Stimulated activated CD8-positive, alpha-beta memory T cell treated with anti-CD3 and anti-CD28 coated beads, Interleukin-7, amount 100 ng/mL, for 48 hours (primary cell): ENCODE results near the gene PGBD1.

Source experiments
- DNase-seq, 2 donors: peaks; one replicate each; pipeline ENCODE4 v3.0.0-alpha.2; 2020; ENCODE audit warnings: low read depth in 1 of 2; ENCODE audit errors: extremely low read depth in 1 of 2

The PGBD1 gene

GRCh38 chr6:28334286-28335039 lies 53.1 kb downstream of the PGBD1 start:
- no peak for DNase-seq

- DNase-seq: no peak
Observed at GRCh38 chr6:28335040-28335563, 53.7 kb downstream of the PGBD1 start.

GRCh38 chr6:28335564-28336283 lies 54.4 kb downstream of the PGBD1 start, which contains the start of gene ZSCAN31:
Gene ZSCAN31, minus strand, starts transcription at chr6:28336148. Its CDS starts 6,465 bp downstream, at chr6:28329683.
- DNase-seq: peak; percentile 55 to 75

GRCh38 chr6:28336284-28337120 lies 55.1 kb downstream of the PGBD1 start:
- no peak for DNase-seq

- DNase-seq: no peak
Observed at GRCh38 chr6:28337121-28337520, 55.7 kb downstream of the PGBD1 start.

GRCh38 chr6:28340310-28341095 lies 59.1 kb downstream of the PGBD1 start:
- DNase-seq: no peak

GRCh38 chr6:28343898-28344677 lies 62.7 kb downstream of the PGBD1 start:
- no peak for DNase-seq

- no peak for DNase-seq
Observed at GRCh38 chr6:28345201-28345600, 63.8 kb downstream of the PGBD1 start.

GRCh38 chr6:28347119-28347518 lies 65.7 kb downstream of the PGBD1 start:
- DNase-seq: no peak

- DNase-seq: no peak
Observed at GRCh38 chr6:28349344-28349891, 68.0 kb downstream of the PGBD1 start.

GRCh38 chr6:28349892-28350737 lies 68.7 kb downstream of the PGBD1 start, which contains the start of gene ZKSCAN3:
Gene ZKSCAN3, plus strand, starts transcription at chr6:28349947. Its CDS starts 9,640 bp downstream, at chr6:28359587.
- peak; percentile 70 to 84 for DNase-seq

GRCh38 chr6:28351087-28351486 lies 69.7 kb downstream of the PGBD1 start:
- no peak for DNase-seq

GRCh38 chr6:28351493-28351925 lies 70.1 kb downstream of the PGBD1 start:
- DNase-seq: no peak
